Neural progenitor cell (in vitro differentiated cells): ENCODE results near the gene STK32B.

ENCODE experiments used
- CTCF ChIP-seq: fragments of 200-600 bp; sonication (generic); IDR thresholded peaks from 2 replicates; pipeline ENCODE4 v1.5.1; 2017; ENCODE audit warnings: antibody characterized with exemption, mild to moderate bottlenecking
- EZH2 ChIP-seq: fragments of 200-600 bp; sonication (generic); IDR thresholded peaks from 2 replicates; pipeline ENCODE4 v1.6.1; 2017; ENCODE audit warnings: antibody characterized with exemption, mild to moderate bottlenecking, moderate library complexity

- TF ChIP-seq EZH2 (no peak), CTCF (no peak)
These were observed 383.9 kb downstream of the STK32B start for GRCh38 chr4:5435201-5435600.
